HG03432 (cell line): ENCODE measurements around the gene SNAPC3.
A peak's percentile ranks its signal among the peaks of the same experiment; 100 is the strongest.

ENCODE experiments used
- ATAC-seq: cut with Tn5 transposase; IDR thresholded peaks from one replicate; pipeline ENCODE4 v1.9.1; 2021; ENCODE audit warnings: mild to moderate bottlenecking, moderate library complexity; ENCODE audit not compliant: unreplicated experiment

SNAPC3 gene

GRCh38 chr9:15485836-15486666, 63.4 kb downstream of the SNAPC3 start:
- ATAC-seq = no peak

- ATAC-seq = no peak
These were observed 69.3 kb downstream of the SNAPC3 start for GRCh38 chr9:15491950-15492349.

DNA sequence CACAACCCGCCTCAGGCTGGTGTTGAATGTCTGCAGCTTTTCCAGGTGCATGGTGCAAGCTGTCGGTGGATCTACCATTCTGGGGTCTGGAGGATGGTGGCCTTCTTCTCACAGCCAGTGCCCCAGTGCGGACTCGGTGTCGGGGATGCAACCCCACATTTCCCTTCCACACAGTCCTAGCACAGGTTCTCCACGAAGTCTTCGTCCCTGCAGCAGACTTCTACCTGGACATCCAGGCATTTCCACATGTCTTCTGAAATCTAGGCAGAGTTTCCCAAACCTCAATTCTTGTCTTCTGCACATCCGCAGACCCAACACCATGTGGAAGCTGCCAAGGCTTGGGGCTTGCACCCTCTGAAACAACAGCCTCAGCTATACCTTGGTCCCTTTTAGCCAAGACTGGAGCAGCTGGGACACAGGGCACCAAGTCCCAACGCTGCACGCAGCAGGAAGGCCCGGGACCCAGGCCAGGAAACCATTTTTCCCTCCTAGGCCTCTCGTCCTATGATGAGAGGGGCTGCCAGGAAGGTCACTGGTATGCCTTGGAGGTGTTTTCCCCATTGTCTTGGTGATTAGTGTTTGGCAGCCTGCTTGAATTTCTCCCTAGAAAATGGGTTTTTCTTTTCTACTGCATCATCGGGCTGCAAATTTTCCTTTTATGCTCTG, 69.9 kb downstream of the SNAPC3 start:
- no peak for ATAC-seq

DNA sequence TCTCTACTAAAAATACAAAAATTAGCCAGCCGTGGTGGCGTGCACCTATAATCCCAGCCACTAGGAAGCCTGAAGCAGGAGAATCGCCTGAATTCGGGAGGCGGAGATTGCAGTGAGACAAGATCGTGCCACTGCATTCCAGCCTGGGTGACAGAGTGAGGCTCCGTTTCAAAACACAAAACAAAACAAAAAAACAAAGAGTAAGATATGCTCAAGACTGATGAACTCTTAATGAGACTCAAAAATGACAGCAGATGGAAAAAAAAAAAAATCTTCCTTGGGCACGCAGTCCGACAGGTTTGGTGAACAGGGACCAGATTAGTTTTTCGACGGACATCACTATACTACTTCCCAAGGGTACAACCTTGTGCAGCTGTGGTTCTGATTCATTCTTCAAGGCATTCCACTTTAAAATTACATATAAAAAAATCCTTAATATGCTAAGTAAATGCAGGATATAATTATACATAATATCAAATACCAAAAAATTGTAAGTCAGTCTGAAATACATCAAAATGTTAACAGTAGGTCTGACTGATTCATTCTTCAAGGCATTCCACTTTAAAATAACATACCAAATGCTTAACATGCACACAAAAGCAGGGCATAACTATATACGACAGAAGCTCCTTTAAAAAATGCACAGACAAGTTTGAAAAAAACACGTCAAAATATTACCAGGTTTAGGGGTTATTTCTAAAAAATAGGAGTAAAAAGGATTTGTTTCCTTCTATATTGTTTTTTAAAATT, 75.7 kb downstream of the SNAPC3 start:
- ATAC-seq = no peak

DNA sequence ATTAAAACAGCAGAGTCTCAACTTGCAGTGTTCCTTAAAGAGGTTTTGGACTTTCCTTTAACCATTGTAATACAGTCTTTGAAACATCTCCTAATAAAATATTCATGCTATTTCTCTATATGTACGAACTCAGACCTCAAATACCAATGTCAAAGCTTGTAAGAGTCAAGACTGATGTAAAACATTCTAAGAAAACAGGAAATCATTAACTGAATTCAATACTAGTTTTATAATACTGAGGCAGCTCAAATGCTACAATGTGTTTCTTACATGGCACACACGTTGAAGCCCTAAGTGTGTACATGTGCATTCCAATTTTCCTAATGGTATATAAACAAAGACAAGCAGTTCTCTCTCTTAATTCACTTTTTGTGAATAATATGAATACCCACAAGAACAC, 76.5 kb downstream of the SNAPC3 start:
- ATAC-seq = no peak

DNA sequence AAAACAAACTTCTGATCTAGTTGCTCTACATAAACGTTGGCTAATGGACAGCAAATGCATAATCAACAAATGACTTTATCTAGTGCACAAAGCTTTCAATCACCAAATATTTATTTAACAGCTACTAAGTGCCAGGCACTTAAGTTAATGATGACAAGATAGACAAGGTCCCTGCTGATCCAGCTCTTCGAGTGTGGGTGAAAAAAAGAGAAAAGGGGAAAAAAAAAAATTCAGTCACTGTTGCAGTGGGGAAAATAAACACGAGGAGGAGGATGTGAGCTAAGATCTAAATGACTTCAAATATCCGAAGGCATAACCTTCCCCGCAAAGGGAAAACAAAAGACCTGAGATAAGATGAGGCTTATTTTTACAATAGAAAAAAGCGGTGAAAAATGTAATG, 78.5 kb downstream of the SNAPC3 start:
- no peak for ATAC-seq

DNA sequence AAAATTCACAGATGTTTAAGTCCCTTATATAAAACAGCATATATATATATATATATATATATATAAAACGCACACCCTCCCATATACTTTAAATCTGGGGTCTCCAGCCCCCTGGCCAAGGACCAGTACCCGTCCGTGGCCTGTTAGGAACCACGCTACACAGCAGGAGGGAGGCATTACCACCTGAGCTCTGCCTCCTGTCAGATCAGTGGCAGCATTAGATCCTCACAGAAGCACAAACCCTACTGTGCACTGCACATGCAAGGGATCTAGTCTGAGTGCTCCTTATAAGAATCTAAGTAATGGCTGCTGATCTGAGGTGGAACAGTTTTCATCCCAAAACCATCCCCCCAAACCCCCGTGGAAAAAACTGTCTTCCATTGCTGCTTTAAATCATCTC, 79.1 kb downstream of the SNAPC3 start:
- no peak for ATAC-seq

- no peak for ATAC-seq
These were observed 83.2 kb downstream of the SNAPC3 start for GRCh38 chr9:15505921-15506320.

- ATAC-seq = peak; percentile 53
These were observed 87.5 kb downstream of the SNAPC3 start for GRCh38 chr9:15509931-15510788.

DNA sequence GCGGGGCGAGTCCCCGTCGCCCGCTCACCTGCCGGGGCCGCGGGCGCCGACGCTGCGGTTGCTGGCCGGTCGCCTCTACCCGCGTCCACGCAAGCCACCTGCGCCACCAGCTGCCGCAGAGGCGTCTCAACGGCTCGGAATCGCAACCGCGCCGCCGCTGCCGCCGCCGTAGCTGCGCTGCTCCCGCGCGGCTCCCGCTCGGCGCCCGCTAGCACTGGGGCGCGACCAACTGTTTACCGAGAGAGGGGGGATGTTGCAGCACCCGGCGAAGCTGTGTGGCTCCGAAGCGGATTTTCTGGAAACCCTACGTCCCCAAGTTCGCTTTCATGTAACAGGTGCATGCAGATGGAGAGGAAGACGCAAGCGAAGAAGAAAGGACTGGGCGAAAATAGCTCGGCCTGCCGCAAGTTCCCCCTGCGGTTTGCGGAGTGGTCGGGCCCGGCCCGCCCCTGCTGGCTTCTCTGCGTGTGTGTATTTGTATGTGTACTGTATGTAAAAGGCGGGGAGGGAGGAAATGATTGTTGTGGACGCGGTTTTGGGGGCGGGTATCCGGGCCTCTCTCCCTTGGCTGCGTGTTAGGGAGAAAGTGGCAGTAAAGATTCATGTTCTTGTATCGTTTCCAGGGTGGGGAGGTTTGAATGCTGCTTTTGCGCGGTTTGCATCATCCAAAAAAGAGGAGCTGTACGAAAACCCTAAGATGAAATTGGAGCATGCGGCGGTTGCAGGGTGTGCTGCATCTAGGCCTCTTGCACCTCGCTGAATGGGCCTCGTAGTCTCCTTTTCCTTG, 88.3 kb downstream of the SNAPC3 start, which contains the start of gene PSIP1:
PSIP1 (minus strand) TSS at position 182 of the 787 bp plus-strand sequence. CDS start 782 bp downstream, outside the sequence.
- peak; percentile 84 for ATAC-seq
